Measurements from ENCODE around the gene SOBP.

GRCh38 chr6:107495971-107496370, 6.1 kb downstream of the SOBP start:
- TF ChIP-seq, protein P1, sequence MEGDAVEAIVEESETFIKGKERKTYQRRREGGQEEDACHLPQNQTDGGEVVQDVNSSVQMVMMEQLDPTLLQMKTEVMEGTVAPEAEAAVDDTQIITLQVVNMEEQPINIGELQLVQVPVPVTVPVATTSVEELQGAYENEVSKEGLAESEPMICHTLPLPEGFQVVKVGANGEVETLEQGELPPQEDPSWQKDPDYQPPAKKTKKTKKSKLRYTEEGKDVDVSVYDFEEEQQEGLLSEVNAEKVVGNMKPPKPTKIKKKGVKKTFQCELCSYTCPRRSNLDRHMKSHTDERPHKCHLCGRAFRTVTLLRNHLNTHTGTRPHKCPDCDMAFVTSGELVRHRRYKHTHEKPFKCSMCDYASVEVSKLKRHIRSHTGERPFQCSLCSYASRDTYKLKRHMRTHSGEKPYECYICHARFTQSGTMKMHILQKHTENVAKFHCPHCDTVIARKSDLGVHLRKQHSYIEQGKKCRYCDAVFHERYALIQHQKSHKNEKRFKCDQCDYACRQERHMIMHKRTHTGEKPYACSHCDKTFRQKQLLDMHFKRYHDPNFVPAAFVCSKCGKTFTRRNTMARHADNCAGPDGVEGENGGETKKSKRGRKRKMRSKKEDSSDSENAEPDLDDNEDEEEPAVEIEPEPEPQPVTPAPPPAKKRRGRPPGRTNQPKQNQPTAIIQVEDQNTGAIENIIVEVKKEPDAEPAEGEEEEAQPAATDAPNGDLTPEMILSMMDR (conservative IDR thresholded peaks at IDR 0.05 in 1 of 2, IDR thresholded peaks at IDR 0.05 in 1 of 2; ENCODE audit: low read depth in 1 of 2, low read length in 2 of 2): no peak
- no peak for TF ChIP-seq EZH2 (IDR thresholded peaks at IDR 0.05; ENCODE audit: low read length, missing control alignments)
